HPDE6-E6E7 (cell line): ENCODE data around the gene SHISA8.
"Not testable (repeated sequence)": the region's sequence is repeated elsewhere in the genome, so short reads cannot be mapped to it uniquely, and the experiment has no call there.

Source experiments
- DNase-seq: peaks from one replicate; pipeline ENCODE4 v3.0.0; 2011; ENCODE audit warnings: missing footprints; ENCODE audit errors: extremely low spot score

The SHISA8 gene

GRCh38 chr22:41899110-41899509, 15.8 kb downstream of the SHISA8 start:
- no peak for DNase-seq

GRCh38 chr22:41898645-41899044, 16.2 kb downstream of the SHISA8 start:
- no peak for DNase-seq

- DNase-seq = no peak
Observed at GRCh38 chr22:41893591-41894375, 21.1 kb downstream of the SHISA8 start.

GRCh38 chr22:41892721-41893120, 22.2 kb downstream of the SHISA8 start:
- no peak for DNase-seq

GRCh38 chr22:41891407-41891806, 23.5 kb downstream of the SHISA8 start:
- DNase-seq = no peak

- no peak for DNase-seq
Observed at GRCh38 chr22:41888627-41889200, 26.2 kb downstream of the SHISA8 start.

- DNase-seq = no peak
Observed at GRCh38 chr22:41885516-41885915, 29.4 kb downstream of the SHISA8 start.

GRCh38 chr22:41885116-41885515, 29.8 kb downstream of the SHISA8 start:
- DNase-seq = no peak

GRCh38 chr22:41883400-41883799, 31.5 kb downstream of the SHISA8 start:
- DNase-seq = no peak

GRCh38 chr22:41880653-41881052, 34.2 kb downstream of the SHISA8 start:
- DNase-seq = no peak

GRCh38 chr22:41876675-41877074, 38.2 kb downstream of the SHISA8 start:
- no peak for DNase-seq

GRCh38 chr22:41876275-41876674, 38.6 kb downstream of the SHISA8 start:
- no peak for DNase-seq

GRCh38 chr22:41875531-41876270, 39.2 kb downstream of the SHISA8 start:
- no peak for DNase-seq

GRCh38 chr22:41874090-41874489, 40.8 kb downstream of the SHISA8 start:
- no peak for DNase-seq

GRCh38 chr22:41873391-41873790, 41.5 kb downstream of the SHISA8 start:
- DNase-seq = no peak

GRCh38 chr22:41870786-41871185, 44.1 kb downstream of the SHISA8 start:
- no peak for DNase-seq

GRCh38 chr22:41870081-41870480, 44.8 kb downstream of the SHISA8 start:
- DNase-seq = not testable (repeated sequence)

GRCh38 chr22:41868556-41868955, 46.3 kb downstream of the SHISA8 start:
- DNase-seq = no peak

- no peak for DNase-seq
Observed at GRCh38 chr22:41863472-41863871, 51.4 kb downstream of the SHISA8 start.

GRCh38 chr22:41862530-41863266, 52.2 kb downstream of the SHISA8 start:
- DNase-seq = no peak

GRCh38 chr22:41862160-41862529, 52.7 kb downstream of the SHISA8 start:
- no peak for DNase-seq
